HG03460 (cell line): Measurements from ENCODE around the gene FBXL4.
A peak's percentile ranks its signal among the peaks of the same experiment; 100 is the strongest.

Experiments used
- ATAC-seq: cut with Tn5 transposase; IDR thresholded peaks from one replicate; pipeline ENCODE4 v1.9.1; 2021; ENCODE audit not compliant: unreplicated experiment

FBXL4 gene

DNA sequence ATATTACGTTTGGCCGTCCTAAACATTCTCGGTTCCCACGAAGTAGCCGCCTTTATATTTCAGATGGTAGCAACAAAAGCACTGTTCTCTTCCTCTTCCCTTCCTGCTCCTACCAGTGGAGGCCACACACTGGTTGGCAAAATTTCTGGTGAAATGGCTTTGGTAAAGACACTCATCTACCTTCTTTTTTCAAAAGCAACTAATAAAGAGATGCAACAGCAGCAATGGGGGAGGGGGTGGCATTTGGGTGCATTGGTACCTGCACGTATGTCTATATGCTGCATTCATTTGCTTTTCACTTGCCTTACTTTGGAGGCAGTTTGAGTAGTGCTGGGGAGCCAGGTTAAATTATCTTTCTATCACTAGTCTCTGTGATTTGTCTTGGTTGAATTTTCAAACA, 107.4 kb downstream of the FBXL4 start:
- ATAC-seq, result no peak

DNA sequence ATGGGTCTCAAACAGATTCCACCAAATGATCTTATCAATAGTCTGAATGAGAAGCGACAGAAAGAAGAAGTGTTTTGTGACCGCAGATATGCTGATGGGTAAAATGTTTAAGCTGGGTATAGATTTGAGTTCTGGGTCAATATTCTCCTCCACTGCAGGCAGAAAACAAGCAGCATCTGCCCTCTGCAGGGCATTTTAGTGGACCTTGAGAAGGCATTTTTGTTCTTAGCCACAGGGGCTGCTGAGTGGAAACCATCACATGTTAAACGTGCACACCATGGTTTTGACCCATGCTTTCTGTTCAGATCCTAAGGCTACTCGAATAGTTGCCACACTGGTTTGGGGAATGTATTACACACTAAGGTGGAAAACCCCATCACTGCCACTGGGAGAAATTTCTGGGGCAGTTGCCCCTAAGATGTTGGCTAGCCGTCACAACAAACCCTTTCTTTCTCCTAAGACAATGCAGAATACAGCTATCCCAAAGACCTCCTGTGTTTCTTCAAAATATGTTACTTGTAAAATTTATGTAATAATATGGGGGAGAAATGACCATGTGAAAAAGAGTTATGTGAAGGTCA, 107.9 kb downstream of the FBXL4 start:
- no peak for ATAC-seq

DNA sequence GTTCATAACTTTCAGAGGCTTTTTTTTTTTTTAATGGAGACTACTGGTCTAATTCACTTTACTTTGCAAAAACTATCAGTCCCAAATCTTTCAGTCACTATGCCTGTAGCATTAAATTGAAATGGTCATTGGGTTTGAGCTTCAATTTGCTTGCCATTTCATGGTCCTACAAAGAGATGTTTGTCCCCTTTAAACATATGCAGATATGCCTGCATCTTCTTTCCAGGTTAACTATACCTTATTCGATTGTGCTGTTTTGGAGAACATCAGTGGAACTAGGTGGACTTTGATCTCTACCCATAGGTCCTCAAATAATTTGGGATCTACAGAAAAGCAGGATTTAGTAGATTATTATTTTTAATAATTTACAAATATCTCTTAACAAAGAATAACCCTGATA, 108.8 kb downstream of the FBXL4 start:
- ATAC-seq, result no peak

DNA sequence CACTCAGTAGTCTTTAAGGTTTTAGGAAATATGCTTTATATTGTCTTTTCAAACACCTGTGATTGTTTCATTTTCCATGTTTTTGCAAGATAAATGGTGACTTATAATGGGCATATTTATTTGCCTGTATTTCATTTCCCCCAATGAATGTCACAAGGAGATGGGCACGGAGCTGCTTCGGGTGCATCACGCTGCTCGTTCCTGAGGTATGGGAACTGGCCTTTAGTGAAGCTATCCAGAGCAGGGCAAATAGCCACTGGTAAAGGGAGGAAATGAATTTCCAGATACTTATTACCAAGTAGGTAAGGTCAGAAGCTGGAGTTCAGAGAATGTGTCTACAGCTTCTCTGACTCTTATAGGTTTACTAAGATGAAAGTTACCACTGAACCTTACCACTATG, 109.7 kb downstream of the FBXL4 start:
- ATAC-seq, result no peak

DNA sequence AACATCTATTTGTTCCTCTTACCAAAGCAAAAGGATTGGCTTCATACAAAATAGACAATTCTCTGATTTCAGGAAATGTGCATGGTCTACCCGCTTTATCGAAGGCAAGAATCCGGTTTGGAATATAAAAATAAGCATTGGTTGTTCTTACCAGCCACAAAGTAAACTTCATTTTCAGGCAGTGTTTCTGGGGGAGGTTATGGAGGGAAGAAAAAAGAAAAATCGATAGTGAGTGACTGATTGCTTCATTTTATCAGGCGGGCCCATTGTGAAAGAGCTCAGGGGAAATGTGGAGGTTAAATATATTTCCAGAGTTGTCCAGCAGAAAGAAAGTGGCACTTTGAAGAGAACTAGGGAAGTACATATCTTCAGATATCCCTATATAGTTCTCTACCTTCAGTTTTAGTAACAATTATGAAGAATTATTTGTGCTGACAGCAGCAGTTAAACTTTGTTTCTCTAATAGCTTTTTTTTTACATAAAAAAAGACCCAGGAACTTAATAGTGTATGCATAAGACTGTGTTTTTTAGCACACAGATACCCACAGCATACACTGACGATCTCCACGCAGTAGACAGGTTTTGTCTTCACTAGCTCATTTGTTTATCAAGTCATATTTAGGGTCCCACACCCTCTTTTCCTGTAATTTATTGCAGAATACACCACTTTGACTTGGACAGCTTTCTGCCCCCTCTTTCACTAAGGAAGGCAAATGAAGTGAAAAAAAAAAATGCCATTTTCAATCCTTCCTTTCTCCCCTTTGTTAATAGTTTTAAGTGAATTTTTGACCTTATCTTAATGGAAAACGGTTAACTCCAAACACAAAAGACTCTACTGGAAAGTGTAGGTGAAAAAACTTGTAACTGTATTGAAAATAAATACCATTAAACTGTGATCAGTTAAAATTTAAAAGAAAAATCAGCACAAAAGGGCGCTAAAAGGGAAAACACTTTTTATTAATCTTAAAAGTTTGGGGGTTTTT, 110.5 kb downstream of the FBXL4 start:
- no peak for ATAC-seq

DNA sequence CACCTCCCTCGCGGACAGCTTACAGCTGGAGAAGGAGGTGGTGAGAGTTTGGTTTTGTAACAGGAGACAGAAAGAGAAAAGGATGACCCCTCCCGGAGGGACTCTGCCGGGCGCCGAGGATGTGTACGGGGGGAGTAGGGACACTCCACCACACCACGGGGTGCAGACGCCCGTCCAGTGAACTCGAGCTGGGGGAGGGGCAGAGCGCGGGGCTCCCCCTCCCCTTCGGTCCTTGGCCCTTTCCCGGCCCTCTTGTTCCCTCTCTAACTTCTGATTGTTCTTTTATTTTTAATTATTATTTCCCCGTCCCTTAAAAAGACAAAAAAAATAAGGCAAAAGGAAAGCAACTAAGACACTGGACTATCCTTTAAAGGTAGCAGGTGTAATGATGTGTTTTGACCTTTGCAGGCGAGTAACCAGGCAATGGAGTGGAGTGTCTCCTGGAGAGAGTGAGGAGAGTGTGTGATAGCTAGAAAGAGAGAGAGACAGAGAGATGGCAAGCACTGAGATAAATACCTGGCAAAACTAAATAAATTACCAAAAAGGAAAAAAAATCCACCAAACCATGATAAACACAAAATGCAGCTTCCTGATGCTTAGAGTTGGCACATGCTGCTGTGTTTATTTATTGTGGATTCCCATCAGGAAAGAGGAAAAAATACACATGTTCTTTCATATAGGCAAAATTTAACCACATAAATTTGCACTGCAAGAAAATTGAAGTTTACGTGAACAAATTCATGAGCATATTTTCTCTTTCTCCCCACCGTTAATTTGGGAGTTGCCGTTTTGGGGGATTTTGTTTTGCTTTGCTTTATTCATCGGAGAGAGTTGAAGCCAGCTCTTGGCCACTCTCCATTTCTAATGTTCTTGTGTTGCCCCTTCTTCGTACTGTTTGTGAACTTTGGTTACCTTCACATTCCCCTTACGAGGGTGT, 111.5 kb downstream of the FBXL4 start:
- no peak for ATAC-seq

DNA sequence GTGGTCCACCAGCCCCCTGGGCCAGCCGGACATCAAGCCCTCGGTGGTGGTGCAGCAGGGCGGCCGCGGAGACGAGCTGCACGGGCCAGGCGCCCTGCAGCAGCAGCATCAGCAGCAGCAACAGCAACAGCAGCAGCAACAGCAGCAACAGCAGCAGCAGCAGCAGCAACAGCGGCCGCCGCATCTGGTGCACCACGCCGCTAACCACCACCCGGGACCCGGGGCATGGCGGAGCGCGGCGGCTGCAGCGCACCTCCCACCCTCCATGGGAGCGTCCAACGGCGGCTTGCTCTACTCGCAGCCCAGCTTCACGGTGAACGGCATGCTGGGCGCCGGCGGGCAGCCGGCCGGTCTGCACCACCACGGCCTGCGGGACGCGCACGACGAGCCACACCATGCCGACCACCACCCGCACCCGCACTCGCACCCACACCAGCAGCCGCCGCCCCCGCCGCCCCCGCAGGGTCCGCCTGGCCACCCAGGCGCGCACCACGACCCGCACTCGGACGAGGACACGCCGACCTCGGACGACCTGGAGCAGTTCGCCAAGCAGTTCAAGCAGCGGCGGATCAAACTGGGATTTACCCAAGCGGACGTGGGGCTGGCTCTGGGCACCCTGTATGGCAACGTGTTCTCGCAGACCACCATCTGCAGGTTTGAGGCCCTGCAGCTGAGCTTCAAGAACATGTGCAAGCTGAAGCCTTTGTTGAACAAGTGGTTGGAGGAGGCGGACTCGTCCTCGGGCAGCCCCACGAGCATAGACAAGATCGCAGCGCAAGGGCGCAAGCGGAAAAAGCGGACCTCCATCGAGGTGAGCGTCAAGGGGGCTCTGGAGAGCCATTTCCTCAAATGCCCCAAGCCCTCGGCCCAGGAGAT, 112.4 kb downstream of the FBXL4 start:
- ATAC-seq, result no peak

DNA sequence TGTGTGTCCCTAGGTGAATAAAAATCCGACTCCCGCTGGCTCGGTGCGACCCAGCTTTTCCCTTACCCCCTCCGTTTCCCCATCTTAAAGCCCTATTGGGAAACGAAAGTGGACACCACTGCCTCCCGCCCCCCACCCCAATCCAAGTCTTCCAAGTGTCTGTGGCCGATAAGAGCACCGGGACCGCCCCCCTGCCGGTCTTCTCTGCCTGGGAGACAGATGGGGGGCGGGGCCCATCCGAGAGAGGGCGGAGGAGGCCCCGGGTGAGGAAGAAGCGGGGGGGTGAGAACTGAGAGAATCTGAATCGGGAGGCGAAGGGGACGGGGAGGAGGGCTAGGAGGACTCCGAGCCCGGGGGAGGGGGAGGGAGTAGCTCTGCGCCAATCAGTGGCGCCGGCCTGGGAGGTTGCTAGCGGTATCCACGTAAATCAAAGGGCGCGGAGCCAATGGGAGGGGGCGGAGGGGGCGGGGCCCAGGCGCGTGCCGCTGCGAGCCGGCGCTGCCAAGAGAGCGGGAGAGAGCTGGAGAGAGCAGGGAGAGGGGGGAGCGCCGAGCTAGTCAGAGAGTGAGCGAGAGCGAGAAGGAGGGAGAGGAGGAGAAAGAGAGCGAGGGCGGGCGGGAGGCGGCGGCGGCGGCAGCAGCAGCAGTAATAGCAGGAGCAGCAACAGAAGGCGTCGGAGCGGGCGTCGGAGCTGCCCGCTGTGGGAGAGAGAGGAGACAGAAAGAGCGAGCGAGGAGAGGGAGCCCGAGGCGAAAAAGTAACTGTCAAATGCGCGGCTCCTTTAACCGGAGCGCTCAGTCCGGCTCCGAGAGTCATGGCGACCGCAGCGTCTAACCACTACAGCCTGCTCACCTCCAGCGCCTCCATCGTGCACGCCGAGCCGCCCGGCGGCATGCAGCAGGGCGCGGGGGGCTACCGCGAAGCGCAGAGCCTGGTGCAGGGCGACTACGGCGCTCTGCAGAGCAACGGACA, 113.4 kb downstream of the FBXL4 start, which contains the start of gene POU3F2:
POU3F2 (plus strand) TSS at position 515 of the 972 bp plus-strand sequence; CDS start at position 815, 300 bp downstream.
- peak; percentile 64 for ATAC-seq

DNA sequence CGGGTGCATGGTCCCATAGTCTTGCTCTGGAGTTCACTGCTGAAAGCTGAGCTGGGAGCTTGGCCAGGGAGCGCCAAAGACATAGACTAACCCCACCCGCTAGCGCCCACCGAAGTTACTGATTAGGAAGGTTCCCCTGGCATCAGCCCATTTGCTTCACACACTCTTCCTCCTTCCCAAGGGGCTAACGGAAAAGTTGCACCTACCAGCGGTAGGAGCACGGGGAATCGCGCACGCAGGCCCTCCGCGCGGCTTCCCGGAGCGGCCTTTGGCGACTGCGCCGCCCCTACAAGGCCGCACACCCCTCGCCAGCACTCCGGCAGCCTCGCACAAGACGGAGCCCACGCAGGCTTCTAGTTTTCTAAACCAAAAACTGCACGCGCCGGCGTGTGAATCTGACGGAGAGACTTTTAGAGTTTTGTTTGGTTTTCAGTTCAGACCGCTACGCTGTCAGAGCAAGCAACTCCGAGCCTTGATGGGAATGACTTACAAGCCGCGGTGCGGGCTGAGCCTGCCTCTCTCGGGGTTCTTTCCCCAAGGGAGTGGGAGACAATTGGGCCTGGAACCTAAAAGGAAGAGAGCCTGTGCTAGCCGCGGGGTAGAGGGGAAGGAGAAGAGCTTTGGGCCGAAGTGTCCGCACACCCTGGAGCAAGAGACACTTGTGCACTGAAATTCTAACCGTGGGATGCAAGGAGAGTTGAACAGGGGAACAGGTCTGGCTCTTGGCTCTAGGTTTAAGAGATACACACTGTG, 114.3 kb downstream of the FBXL4 start:
- ATAC-seq, result no peak

DNA sequence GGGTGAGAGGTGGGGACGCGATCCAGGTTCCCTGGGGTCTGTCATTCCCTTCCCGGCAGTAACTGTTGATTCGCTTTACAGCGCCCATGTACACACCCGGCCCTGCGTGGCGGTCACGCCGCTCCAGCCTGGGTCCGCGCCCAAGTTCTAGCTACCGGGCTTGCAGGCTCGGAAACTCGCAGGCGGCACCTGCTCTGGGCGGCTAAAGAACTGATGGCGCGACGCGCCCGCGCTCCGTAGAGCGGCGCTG, 114.8 kb downstream of the FBXL4 start:
- ATAC-seq, result no peak

DNA sequence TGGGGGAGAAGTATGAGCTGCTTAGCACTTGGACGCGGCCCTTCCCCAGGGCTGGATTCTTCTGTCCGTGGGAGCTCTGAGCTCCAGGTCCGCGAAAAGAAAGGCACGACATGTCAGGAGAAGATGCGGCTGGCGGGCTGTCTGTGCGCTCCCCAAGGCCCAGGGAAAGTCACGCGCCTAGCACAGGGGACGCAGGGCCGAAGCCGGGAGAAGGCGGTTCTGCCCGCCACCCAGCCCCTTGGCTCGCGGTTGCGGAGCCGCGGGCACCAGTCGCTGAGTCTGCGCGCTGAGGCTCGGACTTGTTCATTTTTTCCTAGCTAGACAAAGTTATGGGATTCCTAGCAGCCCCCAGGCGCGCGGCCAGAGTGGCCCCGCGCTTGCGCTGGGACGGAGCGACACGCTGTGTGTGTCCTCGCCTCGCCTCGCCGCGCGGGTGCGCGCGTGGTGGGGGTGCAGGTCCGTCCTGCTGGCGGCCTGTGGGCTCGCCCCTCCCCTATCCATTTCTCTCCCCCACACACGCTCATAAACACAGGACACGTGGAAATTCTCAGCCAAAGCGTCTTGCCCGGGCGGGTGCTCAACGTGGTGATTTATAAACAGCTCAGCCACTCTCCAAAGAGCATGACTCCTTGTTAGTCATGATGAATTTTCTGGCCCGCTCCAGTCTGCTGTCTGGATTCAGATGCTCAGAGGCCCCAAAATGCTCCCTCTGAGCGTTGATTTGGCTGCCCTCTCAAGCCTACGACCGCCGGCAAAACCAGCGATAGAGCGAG, 115.3 kb downstream of the FBXL4 start:
- no peak for ATAC-seq

DNA sequence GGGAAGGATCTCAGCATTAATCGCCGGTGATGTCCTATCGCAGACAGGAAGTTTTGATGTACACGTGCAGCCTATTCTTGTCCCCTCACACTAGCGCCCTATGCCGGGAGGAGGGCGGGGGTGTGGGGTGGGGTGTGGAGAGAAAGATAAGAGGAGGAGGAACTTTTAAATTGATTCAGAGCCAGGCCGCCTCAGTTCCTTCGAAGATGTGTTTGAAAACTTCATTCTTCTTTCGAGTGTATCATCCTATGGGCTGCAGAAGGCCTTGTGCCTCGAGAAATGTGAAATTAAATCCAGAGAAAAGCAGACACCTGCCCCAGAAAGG, 115.8 kb downstream of the FBXL4 start:
- no peak for ATAC-seq

DNA sequence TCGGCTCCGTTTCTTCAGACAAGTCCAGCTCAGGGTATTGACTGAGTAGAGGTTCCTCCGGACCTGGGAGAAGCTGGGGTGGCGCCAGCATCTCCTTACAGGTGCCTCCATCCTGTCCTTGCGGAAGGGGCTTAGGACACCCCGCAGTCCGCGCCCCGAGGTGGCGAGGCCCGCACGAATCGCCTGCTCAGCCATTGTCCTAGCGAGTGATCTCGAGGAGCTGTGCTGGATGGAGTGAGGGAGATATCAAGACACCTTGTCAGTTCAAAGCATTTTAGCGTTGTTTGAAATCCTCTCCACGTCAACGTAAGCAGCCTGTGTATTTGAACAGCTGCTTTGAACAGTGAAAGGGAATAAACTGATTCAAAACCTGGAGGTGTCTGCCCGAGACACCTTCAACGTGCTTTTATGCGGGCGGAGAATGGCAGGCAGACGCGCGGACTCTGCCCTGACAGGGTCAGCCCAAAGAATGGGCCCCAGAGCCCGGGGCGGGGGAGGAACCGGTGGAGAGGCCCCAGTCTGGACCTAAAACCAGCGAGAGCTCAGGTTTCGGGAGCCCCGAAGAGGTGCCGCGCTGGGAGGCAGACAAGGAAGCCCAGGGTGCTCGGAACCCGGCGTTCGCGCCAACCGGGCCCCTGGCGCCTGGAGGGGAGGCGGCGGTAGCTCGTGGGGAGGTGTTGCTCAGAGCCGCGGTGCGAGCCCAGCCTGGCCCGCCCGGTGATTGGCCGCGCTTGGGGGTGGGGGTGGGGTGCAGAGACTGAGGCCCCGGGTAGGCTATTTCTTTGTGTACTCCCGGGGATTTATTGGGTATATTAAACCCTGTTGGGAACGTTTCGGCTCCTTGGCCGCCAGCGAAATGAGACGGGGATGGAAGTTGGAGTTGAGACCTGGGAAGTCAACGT, 116.4 kb downstream of the FBXL4 start:
- ATAC-seq, result no peak

DNA sequence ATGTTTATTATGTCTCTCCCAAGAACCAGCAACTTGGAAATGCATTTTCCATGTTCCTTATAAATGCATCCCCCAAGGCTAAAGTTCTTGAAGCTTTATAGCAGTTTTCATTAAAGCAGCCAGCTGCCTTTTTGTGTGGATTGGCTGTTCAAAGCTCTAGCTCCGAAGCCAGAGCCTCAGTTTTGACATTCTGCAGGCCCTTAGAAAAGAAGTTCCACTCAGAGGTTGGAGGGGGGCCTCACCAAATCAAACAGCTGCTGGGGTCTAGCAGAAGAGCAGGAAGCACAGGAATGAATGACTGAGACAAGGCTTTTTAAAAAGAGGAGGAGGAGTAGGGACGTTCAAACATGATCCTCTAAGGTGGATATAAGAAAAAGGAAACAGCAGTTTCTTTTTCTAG, 117.6 kb downstream of the FBXL4 start:
- ATAC-seq, result no peak

DNA sequence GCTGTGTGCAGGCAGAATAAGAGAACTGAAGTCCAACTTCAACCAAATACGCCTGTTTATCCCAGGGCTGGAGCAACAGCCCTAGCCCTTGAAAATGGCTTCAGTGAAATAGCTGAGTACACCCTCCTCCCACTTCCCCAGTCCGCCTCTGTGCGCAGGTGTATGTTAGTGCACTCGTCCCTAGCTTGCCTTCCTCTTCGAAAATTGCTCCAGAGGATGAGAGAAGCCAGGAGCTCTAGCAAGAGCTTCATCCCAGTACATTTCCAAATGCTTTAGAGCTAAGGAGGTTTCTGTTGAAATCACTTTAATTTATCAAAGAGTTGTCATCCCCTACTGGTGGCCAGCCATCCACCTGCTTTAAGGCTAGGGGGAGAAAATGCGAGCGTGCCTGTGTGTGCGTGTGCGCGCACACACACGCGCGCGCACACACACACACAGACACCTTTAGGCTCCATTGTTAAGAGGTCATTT, 118.8 kb downstream of the FBXL4 start:
- no peak for ATAC-seq

DNA sequence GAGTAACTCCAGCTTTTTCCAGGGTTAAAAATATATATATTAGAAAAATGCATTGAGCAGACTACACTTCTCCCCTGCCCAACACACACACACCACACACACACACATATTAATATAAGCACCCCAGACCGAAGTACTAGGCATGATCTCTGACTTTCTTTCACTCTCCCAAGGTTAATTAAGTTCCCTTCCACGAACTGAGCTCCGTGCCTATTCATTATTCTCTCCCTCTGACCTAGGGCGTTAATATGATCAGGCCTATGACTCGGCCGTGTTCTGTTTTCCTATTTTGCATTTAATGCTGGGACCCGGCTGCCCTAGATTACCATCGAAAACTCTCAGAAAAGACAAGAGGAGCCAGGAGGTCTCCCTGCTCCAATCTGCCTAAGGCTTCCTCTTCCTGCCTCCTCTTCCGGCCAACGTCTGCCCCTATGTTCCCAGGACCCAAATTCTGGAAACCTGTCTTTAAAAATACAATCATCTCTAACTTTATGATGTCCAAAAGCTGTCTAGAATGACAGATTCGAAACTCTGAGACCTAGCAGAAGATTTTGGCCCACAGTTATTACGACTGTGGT, 119.4 kb downstream of the FBXL4 start:
- ATAC-seq, result no peak
